Activated CD4-positive, alpha-beta T cell treated with anti-CD3 and anti-CD28 coated beads for 36 hours (primary cell): Measurements from ENCODE around the gene CYP2C19. TPM values are rescaled to one million over a fixed set of nuclear protein-coding genes. Genes with fewer than 3 reads are reported as not detected.
"Not testable (repeated sequence)": the region's sequence is repeated elsewhere in the genome, so short reads cannot be mapped to it uniquely, and the experiment has no call there.

Source experiments
- ATAC-seq: fragments of 200-7000 bp; cut with Tn5 transposase; one replicate; pipeline ENCODE4 v1.10.0; 2021; ENCODE audit warnings: mild to moderate bottlenecking, moderate library complexity
- CTCF ChIA-PET: fragments of 350-600 bp; sonication (Branson Sonifier 250); formaldehyde crosslinking; loops from one replicate; lab custom pipeline; 2021; ENCODE audit warnings: antibody characterized with exemption; lab: Charles Lee
- POLR2A ChIA-PET: fragments of 350-600 bp; sonication (Branson Sonifier 250); formaldehyde crosslinking; loops from one replicate; lab custom pipeline; 2021; ENCODE audit warnings: antibody characterized with exemption, inconsistent platforms; lab: Charles Lee
- DNase-seq: peaks from one replicate; pipeline ENCODE4 v3.0.0-alpha.2; 2020
- H3K27ac Mint-ChIP-seq: one replicate; pipeline ENCODE4 v1.8.0; 2021; ENCODE audit warnings: mixed read lengths
- H3K27me3 Mint-ChIP-seq: one replicate; pipeline ENCODE4 v1.8.0; 2021; ENCODE audit warnings: mixed read lengths
- H3K36me3 Mint-ChIP-seq: one replicate; pipeline ENCODE4 v1.8.0; 2021; ENCODE audit warnings: low read depth, mixed read lengths
- H3K4me1 Mint-ChIP-seq: one replicate; pipeline ENCODE4 v1.8.0; 2021; ENCODE audit warnings: mixed read lengths
- H3K4me3 Mint-ChIP-seq: one replicate; pipeline ENCODE4 v1.8.0; 2021; ENCODE audit warnings: mild to moderate bottlenecking, moderate library complexity, mixed read lengths
- H3K9me3 Mint-ChIP-seq: one replicate; pipeline ENCODE4 v1.8.0; 2021; ENCODE audit warnings: low read depth, mixed read lengths
- intact Hi-C, 2 experiments: fragments of 100-400 bp; cut with DNase I in 1 of 2; cut with micrococcal nuclease in 1 of 2; formaldehyde crosslinking; loops; one replicate each; pipeline versions ENCODE4 v1.14.2 to v1.15.1; 2022 to 2024; cut with DNase I, micrococcal nuclease
- total RNA-seq, 2 experiments: library from RNA; stranded (reverse); gene quantifications; one replicate each; pipeline ENCODE4 v1.2.3, GENCODE V29; 2021

The CYP2C19 gene
- total RNA-seq, 2 experiments from 2014 or later: not detected

DNA sequence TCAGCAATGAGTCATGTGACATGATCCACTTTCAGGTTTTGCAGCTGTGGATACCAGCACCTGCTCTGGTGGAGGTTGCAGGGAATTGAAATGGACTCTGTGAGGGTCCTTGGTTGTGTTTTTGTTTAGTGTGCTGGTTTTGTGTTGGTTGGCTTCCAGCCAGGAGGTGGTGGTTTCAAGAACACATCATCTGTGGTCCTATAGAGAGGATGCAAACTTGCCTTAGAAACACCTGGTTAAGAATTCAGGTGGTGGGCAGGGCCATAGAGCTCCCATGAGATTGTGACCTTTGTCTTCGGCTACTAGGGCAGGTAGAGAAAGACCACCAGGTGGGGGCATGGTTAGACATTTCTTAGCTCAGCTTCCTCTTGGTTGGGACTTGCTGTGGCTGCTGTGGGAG is 116.7 kb downstream of the CYP2C19 start:
- POLR2A ChIA-PET: no interaction called here
- ATAC-seq: no peak
- CTCF ChIA-PET: no interaction called here
- intact Hi-C loops: no loop called here
- Mint-ChIP-seq H3K36me3 (no peaks in the 10 kb centered on the region), H3K4me3 (no peak overlapping the region), H3K9me3 (peaks cover 2% of the 10 kb centered on the region), H3K27me3 (no peaks in the 10 kb centered on the region), H3K4me1 (no peaks in the 10 kb centered on the region), H3K27ac (no peak overlapping the region)
- no peak for DNase-seq

DNA sequence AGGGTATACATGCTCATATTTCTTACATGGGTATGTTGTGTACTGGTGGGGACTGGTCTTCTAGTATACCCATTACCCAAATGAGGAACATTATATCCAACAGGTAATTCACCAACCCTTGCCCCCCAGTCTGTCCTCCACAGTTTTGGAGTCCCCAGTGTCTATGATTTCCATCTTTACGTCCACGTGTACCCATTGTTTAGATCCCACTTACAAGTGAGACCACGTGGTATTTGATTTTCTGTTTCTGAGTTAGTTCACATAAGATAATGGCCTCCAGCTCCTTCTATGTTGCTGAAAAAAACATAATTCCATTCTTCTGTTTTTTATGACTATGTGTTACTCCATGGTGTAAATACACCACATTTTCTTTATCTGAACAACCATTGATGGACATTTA is 126.6 kb downstream of the CYP2C19 start:
- no peaks in the 10 kb centered on the region for H3K36me3 Mint-ChIP-seq
- H3K4me3 Mint-ChIP-seq: no peak overlapping the region
- ATAC-seq (no peak), DNase-seq (no peak)
- CTCF ChIA-PET: no interaction called here
- no peaks in the 10 kb centered on the region for H3K4me1 Mint-ChIP-seq
- no peak overlapping the region for H3K27ac Mint-ChIP-seq
- no peaks in the 10 kb centered on the region for H3K27me3 Mint-ChIP-seq
- peaks cover 3% of the 10 kb centered on the region for H3K9me3 Mint-ChIP-seq
- POLR2A ChIA-PET: no interaction called here
- intact Hi-C loops: no loop called here

DNA sequence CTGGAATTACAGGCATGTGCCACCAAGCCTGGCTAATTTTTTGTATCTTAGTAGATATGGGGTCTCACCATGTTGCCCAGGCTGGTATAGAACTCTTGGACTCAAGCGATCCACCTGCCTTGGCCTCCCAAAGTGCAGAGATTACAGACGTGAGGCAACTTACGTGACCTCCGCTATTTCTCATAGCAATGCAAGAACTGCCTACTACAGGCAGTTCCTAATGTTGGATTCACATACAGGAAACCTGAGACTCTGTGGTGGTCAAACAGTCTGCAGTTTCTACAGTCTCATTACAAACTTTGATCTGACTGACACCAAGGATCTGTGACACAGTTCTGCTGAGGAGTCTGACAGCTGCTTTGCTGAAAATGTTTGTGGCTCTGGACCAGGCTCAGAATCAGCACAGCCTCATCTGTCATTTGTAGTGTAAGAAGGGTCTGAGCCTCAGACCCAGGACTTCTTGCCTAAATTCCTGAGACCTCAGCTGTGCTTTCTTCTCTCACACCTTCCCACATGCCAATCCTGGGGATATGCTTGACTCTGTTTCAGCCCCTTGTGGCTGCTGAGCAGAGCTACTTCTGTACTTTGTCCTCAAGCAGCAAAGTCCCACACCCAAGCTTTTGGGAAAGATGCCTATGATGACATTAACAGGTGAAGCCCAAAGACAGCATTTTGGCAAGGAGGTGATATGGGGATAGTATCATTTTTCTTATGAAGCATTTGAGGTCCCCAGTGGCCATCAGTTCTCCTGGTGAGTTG is 128.0 kb downstream of the CYP2C19 start:
- Mint-ChIP-seq H3K36me3 (no peaks in the 10 kb centered on the region), H3K4me1 (no peaks in the 10 kb centered on the region), H3K4me3 (no peak overlapping the region), H3K27me3 (no peaks in the 10 kb centered on the region), H3K9me3 (peaks cover 3% of the 10 kb centered on the region), H3K27ac (no peak overlapping the region)
- ChIA-PET POLR2A (no interaction called here), CTCF (no interaction called here)
- no peak for ATAC-seq
- intact Hi-C loops: no loop called here
- no peak for DNase-seq

DNA sequence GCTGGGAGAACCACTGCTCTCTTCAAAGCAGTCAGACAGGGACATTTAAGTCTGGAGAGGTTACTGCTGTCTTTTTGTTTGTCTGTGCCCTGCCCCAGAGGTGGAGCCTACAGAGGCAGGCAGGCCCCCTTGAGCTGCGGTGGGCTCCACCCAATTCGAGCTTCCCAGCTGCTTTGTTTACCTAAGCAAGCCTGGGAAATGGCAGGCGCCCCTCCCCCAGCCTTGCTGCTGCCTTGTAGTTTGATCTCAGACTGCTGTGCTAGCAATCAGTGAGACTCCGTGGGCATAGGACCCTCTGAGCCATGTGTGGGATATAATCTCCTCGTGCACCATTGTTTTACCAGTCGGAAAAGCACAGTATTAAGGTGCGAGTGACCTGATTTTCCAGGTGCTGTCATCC is 135.9 kb downstream of the CYP2C19 start:
- H3K36me3 Mint-ChIP-seq, H3K27ac Mint-ChIP-seq, H3K4me3 Mint-ChIP-seq, H3K4me1 Mint-ChIP-seq, intact Hi-C loops, H3K9me3 Mint-ChIP-seq, DNase-seq, H3K27me3 Mint-ChIP-seq, POLR2A ChIA-PET, CTCF ChIA-PET, ATAC-seq: not testable (repeated sequence)

DNA sequence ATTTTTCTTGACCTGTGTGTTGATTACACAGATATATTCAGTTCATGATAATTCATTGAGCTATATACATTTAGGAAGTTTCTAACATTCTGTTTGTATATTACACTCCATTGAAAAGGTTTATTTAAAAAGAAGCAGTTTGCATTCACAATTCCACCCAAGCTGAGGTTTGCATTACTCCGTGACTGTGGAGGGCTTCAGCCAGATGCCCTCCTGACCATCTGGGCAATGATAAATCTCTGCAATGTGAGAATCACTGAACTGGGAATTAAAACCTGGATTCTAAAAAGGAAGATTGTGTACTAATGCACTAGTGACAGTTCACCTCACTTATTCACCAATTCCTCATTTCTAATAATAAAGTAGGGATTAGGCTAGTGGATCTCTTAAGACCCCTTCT is 139.6 kb downstream of the CYP2C19 start:
- Mint-ChIP-seq H3K27me3 (no peaks in the 10 kb centered on the region), H3K27ac (no peak overlapping the region), H3K4me1 (no peaks in the 10 kb centered on the region), H3K36me3 (no peaks in the 10 kb centered on the region), H3K4me3 (no peak overlapping the region), H3K9me3 (peaks cover 4% of the 10 kb centered on the region)
- no peak for DNase-seq
- ChIA-PET CTCF (no interaction called here), POLR2A (interaction anchor here (0.5 kb wide), 1 partner anchor 1187 kb away, joined by 3 read pairs; no protein-coding TSS in a partner anchor)
- intact Hi-C loops: no loop called here
- ATAC-seq: no peak

DNA sequence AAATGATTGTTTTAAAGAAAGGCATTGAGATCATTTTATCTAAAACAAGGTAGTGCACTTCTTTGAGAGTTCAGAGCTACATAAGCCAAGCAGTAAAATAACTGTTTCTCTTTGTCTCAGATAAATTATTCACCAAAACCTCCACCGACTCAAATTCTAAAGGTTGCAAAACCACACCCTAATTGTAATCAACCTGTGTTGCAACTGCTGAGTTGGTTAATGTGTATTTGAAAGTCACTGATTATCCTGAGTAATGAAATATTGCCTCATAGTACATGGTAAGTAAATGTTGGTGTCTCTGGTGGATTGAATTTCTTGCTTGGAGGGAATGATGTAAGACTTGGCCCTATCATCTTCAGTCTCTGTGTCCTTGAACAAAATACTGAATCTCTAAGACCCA is 140.1 kb downstream of the CYP2C19 start:
- ChIA-PET POLR2A (interaction anchor here (0.5 kb wide), 1 partner anchor 1187 kb away, joined by 3 read pairs; no protein-coding TSS in a partner anchor), CTCF (interaction anchor here (0.7 kb wide), 1 partner anchor 19 kb away, joined by 3 read pairs; no protein-coding TSS in a partner anchor)
- H3K27me3 Mint-ChIP-seq: no peaks in the 10 kb centered on the region
- intact Hi-C loops: no loop called here
- H3K4me1 Mint-ChIP-seq: no peaks in the 10 kb centered on the region
- DNase-seq (no peak), ATAC-seq (no peak)
- no peaks in the 10 kb centered on the region for H3K36me3 Mint-ChIP-seq
- no peak overlapping the region for H3K4me3 Mint-ChIP-seq
- no peak overlapping the region for H3K27ac Mint-ChIP-seq
- peaks cover 3% of the 10 kb centered on the region for H3K9me3 Mint-ChIP-seq

Other genes starting within 250 kb of the CYP2C19 start
- 100 to 1,000 TPM; 118 to 154 TPM for gene HELLS, start 216.9 kb upstream of the CYP2C19 start, total RNA-seq
- gene CYP2C18, start 79.0 kb upstream of the CYP2C19 start, total RNA-seq: under 1 TPM; 0.62 to 0.88 TPM
- gene CYP2C9, start 176.0 kb downstream of the CYP2C19 start, total RNA-seq: not detected